Liver (tissue), 9 donors: ENCODE measurements around the gene TEX14. TPM values are rescaled to one million over a fixed set of nuclear protein-coding genes. Genes with fewer than 3 reads are reported as not detected.

ENCODE experiments used
- DNase-seq: peaks from one replicate; pipeline ENCODE4 v3.0.0-alpha.2; 2017; ENCODE audit warnings: low spot score
- H3K27ac ChIP-seq, 2 donors: one replicate each; pipeline ENCODE4 v1.7.0; 2013; ENCODE audit warnings: inconsistent platforms in 2 of 2, low read length in 2 of 2, control low read depth in 1 of 2, low read depth in 1 of 2, mild to moderate bottlenecking in 1 of 2
- H3K27me3 ChIP-seq, 4 donors: one replicate each; pipeline versions ENCODE4 v1.6.1 to v1.7.0; 2013; ENCODE audit warnings: low read length in 3 of 4, inconsistent platforms in 1 of 4, mild to moderate bottlenecking in 1 of 4, moderate library complexity in 1 of 4; ENCODE audit not compliant: control insufficient read depth in 4 of 4, insufficient read depth in 4 of 4
- H3K36me3 ChIP-seq, 4 donors: one replicate each; pipeline versions ENCODE4 v1.6.1 to v1.7.0; 2013; ENCODE audit warnings: low read length in 3 of 4, mild to moderate bottlenecking in 3 of 4, low read depth in 1 of 4, moderate library complexity in 1 of 4; ENCODE audit not compliant: control insufficient read depth in 4 of 4, insufficient read depth in 3 of 4
- H3K4me1 ChIP-seq, 4 donors: one replicate each; pipeline versions ENCODE4 v1.6.1 to v1.7.0; 2013; ENCODE audit warnings: low read length in 3 of 4, mild to moderate bottlenecking in 3 of 4, moderate library complexity in 1 of 4; ENCODE audit not compliant: control insufficient read depth in 4 of 4, insufficient read depth in 4 of 4
- H3K4me3 ChIP-seq, 3 donors: one replicate each; pipeline versions ENCODE4 v1.6.1 to v1.7.0; 2013; ENCODE audit warnings: low read length in 3 of 3, control low read depth in 1 of 3, low read depth in 1 of 3, mild to moderate bottlenecking in 1 of 3
- H3K9ac ChIP-seq, 2 donors: one replicate each; pipeline ENCODE4 v1.7.0; 2013; ENCODE audit warnings: low read length in 2 of 2, mild to moderate bottlenecking in 2 of 2, moderate library complexity in 2 of 2, control low read depth in 1 of 2, low read depth in 1 of 2
- H3K9me3 ChIP-seq, 4 donors: one replicate each; pipeline versions ENCODE4 v1.6.1 to v1.7.0; 2013; ENCODE audit warnings: low read length in 3 of 4; ENCODE audit not compliant: control insufficient read depth in 4 of 4
- EGR1 ChIP-seq, 2 donors: IDR thresholded peaks; 2 replicates each; pipeline ENCODE4 v1.6.1; 2016 to 2018; ENCODE audit warnings: antibody characterized with exemption in 2 of 2, low read depth in 2 of 2
- FOXA1 ChIP-seq: IDR thresholded peaks from 2 replicates; pipeline ENCODE4 v1.6.1; 2016; ENCODE audit warnings: antibody characterized with exemption
- GABPA ChIP-seq, 2 donors: IDR thresholded peaks in 1 of 2; conservative IDR thresholded peaks in 1 of 2; 2 replicates each; pipeline ENCODE4 v1.6.1; 2016; ENCODE audit warnings: antibody characterized with exemption in 2 of 2, mild to moderate bottlenecking in 1 of 2, moderate library complexity in 1 of 2
- HNF4A ChIP-seq, 2 donors: conservative IDR thresholded peaks; 2 replicates each; pipeline ENCODE4 v1.6.1; 2016; ENCODE audit warnings: antibody characterized with exemption in 2 of 2, mild to moderate bottlenecking in 2 of 2
- NR2F2 ChIP-seq: IDR thresholded peaks from 2 replicates; pipeline ENCODE4 v1.6.1; 2016; ENCODE audit warnings: antibody characterized with exemption
- RXRA ChIP-seq, 2 donors: IDR thresholded peaks; 2 replicates each; pipeline ENCODE4 v1.6.1; 2017 to 2018; ENCODE audit warnings: antibody characterized with exemption in 2 of 2, mild to moderate bottlenecking in 1 of 2
- TAF1 ChIP-seq: conservative IDR thresholded peaks from 2 replicates; pipeline ENCODE4 v1.6.1; 2016; ENCODE audit warnings: antibody characterized with exemption, mild to moderate bottlenecking
- WGBS: extraction: QIAGEN DNeasy Blood & Tissue Kit; methylation state at CpG from one replicate; pipeline ENCODE4 v1.1.7; 2013; 5-methylcytosine and 5-hydroxymethylcytosine counted together
- polyA plus RNA-seq, 2 donors: library from polyadenylated mRNA; stranded (reverse) in 1 of 2; unstranded in 1 of 2; fragments of 200-250 nt in 1 of 2; fragments of >200 nt in 1 of 2; fragmentation: Nextera tagmentation in 1 of 2; extraction: Ambion mirVana in 1 of 2; gene quantifications; one replicate each; pipeline versions ENCODE4 v1.2.1 to v1.2.3, GENCODE V29; 2013 to 2015
- total RNA-seq, 2 donors: library from RNA; depleted of rRNA; stranded (reverse); fragments of >200 nt; gene quantifications; one replicate each; pipeline ENCODE4 v1.2.3, GENCODE V29; 2014
- TF ChIP-seq, protein P1 (sequence below): IDR thresholded peaks from 2 replicates; pipeline ENCODE4 v1.6.1; 2016; ENCODE audit warnings: antibody characterized with exemption, mild to moderate bottlenecking
- donor health status: healthy.
- donor health status: healthy.
- donor health status: healthy.
- donor health status: healthy.
- donor health status: healthy.

TEX14 gene
- total and polyA plus RNA-seq, 4 donors, result 0.01 to 0.17 (median 0.13) TPM

DNA sequence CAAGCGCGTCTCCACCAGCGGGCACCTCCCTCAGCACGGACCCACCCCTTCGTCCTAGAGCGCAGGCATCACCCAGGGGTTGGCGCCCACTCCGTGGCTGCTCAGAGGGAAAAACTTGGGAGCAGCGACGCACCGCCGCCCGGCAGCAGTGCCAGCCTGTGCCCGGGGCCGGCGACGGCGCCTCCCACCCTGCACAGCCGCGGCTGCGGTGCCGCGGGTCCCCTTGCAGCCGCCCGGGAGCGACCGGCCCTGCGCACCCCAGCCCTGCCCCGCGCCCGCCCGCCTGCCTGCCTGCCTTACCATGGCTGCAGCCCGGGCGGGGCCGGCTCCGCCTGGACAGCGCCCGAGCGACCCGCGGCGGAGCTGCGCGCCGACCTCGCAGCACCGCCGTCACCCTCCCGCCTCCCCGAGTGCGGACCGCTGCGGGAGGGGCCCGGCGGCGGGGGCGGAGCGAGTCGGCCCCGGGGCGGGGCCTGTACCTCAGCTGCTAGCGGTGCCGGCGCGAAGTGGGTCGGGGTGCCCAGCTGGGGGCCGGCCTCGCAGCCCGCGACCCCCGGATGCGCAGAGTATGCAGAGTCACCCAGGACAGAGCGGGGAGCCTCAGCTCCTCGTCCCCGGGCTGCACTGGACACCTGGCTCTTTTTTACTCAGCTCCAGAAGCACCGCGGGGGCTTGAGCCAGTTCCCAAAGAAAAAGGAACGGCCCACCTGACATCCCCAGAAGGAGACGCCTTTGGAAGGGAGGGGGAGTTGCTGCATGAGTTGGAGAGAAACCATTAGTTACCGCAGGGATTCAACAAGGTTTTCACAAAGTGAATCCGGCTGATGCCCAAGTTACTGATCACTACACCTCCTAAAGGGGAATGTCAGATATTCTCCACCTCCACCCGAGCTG is 159.9 kb downstream of the TEX14 start (continued):
- TF ChIP-seq, protein P1, sequence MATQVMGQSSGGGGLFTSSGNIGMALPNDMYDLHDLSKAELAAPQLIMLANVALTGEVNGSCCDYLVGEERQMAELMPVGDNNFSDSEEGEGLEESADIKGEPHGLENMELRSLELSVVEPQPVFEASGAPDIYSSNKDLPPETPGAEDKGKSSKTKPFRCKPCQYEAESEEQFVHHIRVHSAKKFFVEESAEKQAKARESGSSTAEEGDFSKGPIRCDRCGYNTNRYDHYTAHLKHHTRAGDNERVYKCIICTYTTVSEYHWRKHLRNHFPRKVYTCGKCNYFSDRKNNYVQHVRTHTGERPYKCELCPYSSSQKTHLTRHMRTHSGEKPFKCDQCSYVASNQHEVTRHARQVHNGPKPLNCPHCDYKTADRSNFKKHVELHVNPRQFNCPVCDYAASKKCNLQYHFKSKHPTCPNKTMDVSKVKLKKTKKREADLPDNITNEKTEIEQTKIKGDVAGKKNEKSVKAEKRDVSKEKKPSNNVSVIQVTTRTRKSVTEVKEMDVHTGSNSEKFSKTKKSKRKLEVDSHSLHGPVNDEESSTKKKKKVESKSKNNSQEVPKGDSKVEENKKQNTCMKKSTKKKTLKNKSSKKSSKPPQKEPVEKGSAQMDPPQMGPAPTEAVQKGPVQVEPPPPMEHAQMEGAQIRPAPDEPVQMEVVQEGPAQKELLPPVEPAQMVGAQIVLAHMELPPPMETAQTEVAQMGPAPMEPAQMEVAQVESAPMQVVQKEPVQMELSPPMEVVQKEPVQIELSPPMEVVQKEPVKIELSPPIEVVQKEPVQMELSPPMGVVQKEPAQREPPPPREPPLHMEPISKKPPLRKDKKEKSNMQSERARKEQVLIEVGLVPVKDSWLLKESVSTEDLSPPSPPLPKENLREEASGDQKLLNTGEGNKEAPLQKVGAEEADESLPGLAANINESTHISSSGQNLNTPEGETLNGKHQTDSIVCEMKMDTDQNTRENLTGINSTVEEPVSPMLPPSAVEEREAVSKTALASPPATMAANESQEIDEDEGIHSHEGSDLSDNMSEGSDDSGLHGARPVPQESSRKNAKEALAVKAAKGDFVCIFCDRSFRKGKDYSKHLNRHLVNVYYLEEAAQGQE, result no peak
- no peak for TF ChIP-seq GABPA (IDR thresholded peaks at IDR 0.05 in 1 of 2, conservative IDR thresholded peaks at IDR 0.05 in 1 of 2)
- no peak for TF ChIP-seq HNF4A (conservative IDR thresholded peaks at IDR 0.05)
- TF ChIP-seq NR2F2, result no peak

DNA sequence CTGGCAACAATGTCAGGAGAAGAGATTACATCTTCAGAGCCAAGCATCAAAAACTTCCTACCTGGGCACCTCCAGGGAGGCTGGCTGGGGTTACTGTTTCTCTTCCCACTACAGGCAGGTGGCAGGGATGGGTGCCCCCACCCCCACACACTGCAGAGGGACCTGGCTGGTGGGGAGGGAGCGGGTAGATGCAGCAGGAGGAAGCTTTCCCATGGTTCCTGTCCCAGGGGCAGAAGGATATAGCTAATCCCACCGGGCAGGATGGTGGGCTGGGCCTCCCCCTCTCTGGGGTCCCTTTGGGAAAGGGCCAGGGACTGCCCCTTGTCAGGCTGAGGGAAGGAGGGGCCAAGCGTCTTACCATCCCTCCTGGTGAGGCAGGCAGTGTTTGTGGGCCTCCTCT is 160.7 kb downstream of the TEX14 start:
- Histone ChIP-seq H3K9me3 (no peaks in the 10 kb centered on the region), H3K4me1 (peaks cover 11 to 27% (median 19%) of the 10 kb centered on the region in 4 donors), H3K9ac (no peak overlapping the region), H3K36me3 (no peaks in the 10 kb centered on the region), H3K27me3 (no peaks in the 10 kb centered on the region), H3K27ac (peak overlapping the region; percentile 50 to 61), H3K4me3 (peak overlapping the region in 2 of 3 donors; percentile 50 to 60)
- no peak for DNase-seq
- no peak for TF ChIP-seq TAF1
- TF ChIP-seq, protein P1, result no peak
- TF ChIP-seq RXRA (IDR thresholded peaks at IDR 0.05), result no peak
- TF ChIP-seq FOXA1, result no peak
- WGBS, result 76% methylated on average over 3 of the region's 3 CpGs

DNA sequence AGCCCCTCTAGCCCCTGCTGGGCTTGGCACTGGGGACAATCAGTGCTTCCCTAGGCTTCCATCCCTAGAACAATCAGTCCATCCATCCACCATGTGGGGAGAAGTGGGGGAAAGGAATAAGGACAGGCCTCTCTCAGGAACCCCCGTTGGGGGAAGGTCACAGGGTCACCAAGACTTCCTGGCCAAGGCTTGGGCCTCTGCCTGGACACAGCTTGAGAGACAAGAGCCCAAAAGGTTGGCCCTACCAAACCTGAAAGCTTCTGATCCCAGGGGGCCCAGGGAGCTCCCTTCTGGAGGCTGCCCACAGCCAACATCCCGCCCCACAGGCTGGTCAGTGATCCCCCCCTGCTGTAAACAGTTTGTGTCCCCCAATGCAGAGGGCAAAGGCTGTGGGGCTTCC is 161.2 kb downstream of the TEX14 start:
- no peaks in the 10 kb centered on the region for H3K36me3 ChIP-seq
- peak overlapping the region; percentile 16 to 32 for H3K27ac ChIP-seq
- no peaks in the 10 kb centered on the region for H3K9me3 ChIP-seq
- WGBS, result 80% methylated on average over 2 of the region's 2 CpGs
- H3K4me3 ChIP-seq, result no peak overlapping the region
- H3K27me3 ChIP-seq, result no peaks in the 10 kb centered on the region
- H3K9ac ChIP-seq, result no peak overlapping the region
- no peak for DNase-seq
- TF ChIP-seq EGR1 (IDR thresholded peaks at IDR 0.05; ENCODE audit: low read depth in 2 of 2) (no peak), FOXA1 (no peak)
- TF ChIP-seq, protein P1, result no peak
- H3K4me1 ChIP-seq, result peaks cover 9 to 23% (median 19%) of the 10 kb centered on the region in 4 donors
